Nephron progenitor cell (in vitro differentiated cells): ENCODE data around the gene SLC27A3.
A peak's percentile ranks its signal among the peaks of the same experiment; 100 is the strongest.
"Not testable (repeated sequence)": the region's sequence is repeated elsewhere in the genome, so short reads cannot be mapped to it uniquely, and the experiment has no call there.

Experiments used
- DNase-seq: peaks from one replicate; pipeline ENCODE4 v3.0.0; 2021
- H3K27ac Mint-ChIP-seq: 2 replicates; pipeline ENCODE4 v1.8.0; 2021; ENCODE audit warnings: mild to moderate bottlenecking, moderate library complexity, mixed read lengths
- H3K27me3 Mint-ChIP-seq: 2 replicates; pipeline ENCODE4 v1.8.0; 2021; ENCODE audit warnings: mild to moderate bottlenecking, low read depth, mixed read lengths; ENCODE audit not compliant: poor library complexity
- H3K36me3 Mint-ChIP-seq: 2 replicates; pipeline ENCODE4 v1.8.0; 2021; ENCODE audit warnings: low read depth, mixed read lengths
- H3K4me1 Mint-ChIP-seq: 2 replicates; pipeline ENCODE4 v1.8.0; 2021; ENCODE audit warnings: mixed read lengths
- H3K4me3 Mint-ChIP-seq: 2 replicates; pipeline ENCODE4 v1.8.0; 2021; ENCODE audit warnings: mild to moderate bottlenecking, moderate library complexity, mixed read lengths
- H3K9me3 Mint-ChIP-seq: 2 replicates; pipeline ENCODE4 v1.8.0; 2021; ENCODE audit warnings: mild to moderate bottlenecking, moderate library complexity, mixed read lengths
- CTCF ChIP-seq: fragments of 200-600 bp; sonication (generic); IDR thresholded peaks from 2 replicates; pipeline ENCODE4 v1.5.0; 2021; ENCODE audit warnings: antibody characterized with exemption

Gene SLC27A3

DNA sequence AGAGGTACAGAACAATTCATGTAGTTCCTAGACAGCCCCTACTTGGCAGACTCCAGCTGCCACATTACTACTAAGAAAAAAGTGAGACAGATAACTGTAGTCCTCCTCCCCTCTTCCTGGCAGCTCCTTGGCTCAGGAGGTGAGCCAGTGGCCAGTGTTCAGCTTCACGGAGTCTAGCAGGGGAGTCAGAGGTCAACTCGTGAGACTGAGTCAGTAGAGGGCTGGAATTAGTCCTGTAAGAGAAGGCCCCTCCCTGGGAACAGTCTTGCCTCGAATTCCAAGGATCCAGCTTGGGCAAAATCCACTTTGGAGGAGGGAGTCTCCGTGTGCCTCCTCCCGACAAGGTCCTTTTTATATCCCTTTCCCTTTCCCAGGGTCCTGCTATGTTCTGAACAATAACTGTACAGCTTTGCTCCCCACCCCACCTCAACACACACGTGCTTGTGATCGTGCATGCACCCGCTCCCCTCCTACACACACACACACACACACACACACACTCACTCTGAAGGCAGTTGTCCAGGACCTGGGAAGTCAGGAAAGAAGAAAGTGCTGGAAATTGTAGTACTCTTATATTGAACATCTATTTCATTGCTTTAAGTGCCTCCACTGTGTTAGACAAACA lies 22.5 kb upstream of the SLC27A3 start:
- peaks cover 9% of the 10 kb centered on the region for H3K4me1 Mint-ChIP-seq
- no peaks in the 10 kb centered on the region for H3K27me3 Mint-ChIP-seq
- no peak overlapping the region for H3K4me3 Mint-ChIP-seq
- DNase-seq, result no peak
- TF ChIP-seq CTCF, result no peak
- H3K36me3 Mint-ChIP-seq, result peaks cover 73% of the 10 kb centered on the region
- no peaks in the 10 kb centered on the region for H3K9me3 Mint-ChIP-seq
- peak overlapping the region; percentile 88 for H3K27ac Mint-ChIP-seq

GRCh38 chr1:153754266-153754665 lies 20.9 kb upstream of the SLC27A3 start:
- Mint-ChIP-seq H3K9me3 (no peaks in the 10 kb centered on the region), H3K4me3 (no peak overlapping the region), H3K4me1 (peaks cover 15% of the 10 kb centered on the region)

GRCh38 chr1:153760440-153760839 lies 14.8 kb upstream of the SLC27A3 start:
- Mint-ChIP-seq H3K9me3 (no peaks in the 10 kb centered on the region), H3K4me3 (no peak overlapping the region), H3K27ac (peak overlapping the region; percentile 36), H3K4me1 (peaks cover 16% of the 10 kb centered on the region), H3K36me3 (peaks cover 76% of the 10 kb centered on the region), H3K27me3 (no peaks in the 10 kb centered on the region)
- no peak for TF ChIP-seq CTCF
- no peak for DNase-seq

More at GRCh38 chr1:153754266-153754665, 20.9 kb upstream of the SLC27A3 start:
- DNase-seq, result no peak
- H3K27ac Mint-ChIP-seq, result peak overlapping the region; percentile 9
- no peaks in the 10 kb centered on the region for H3K27me3 Mint-ChIP-seq
- no peak for TF ChIP-seq CTCF
- peaks cover 77% of the 10 kb centered on the region for H3K36me3 Mint-ChIP-seq

DNA sequence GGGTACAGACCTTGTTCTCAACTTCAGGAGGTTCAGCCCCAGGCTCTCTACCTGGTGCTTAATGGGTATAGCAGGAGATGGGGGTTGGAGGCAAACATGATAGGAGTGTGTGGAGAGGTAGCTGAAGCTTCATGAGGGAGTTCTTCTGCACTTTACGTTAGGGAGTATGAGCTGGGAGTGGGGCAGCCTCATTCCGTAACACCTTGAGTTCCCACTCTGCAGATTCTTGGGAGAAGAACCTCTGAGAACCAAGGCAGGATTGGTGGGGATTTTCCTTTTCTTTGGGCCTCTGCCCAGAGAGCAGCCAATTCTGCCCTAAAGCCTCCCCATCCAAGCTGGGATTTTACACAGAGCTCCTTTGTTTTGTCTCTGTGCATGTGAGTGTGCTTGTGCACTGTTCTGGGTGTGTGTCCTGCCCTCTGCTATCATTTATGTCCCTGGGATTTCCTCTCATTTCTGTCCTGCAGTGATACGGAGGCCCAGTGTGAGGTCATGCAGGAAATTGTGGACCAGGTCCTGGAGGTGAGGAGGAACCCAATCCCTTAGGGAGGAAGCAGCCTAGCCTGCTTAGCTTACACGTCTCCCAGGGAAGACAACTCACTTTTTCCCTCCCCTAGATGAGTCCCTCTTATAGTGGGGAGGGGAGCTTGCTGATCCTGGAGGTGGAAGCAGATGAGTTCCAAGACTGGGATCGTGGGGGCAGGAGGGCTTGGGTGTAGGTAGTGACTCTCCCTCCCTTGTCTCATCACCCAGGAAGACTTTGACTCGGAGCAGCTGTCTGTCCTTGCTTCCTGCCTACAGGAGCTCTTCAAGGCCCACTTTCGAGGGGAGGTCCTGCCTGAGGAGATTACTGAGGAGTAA lies 11.6 kb upstream of the SLC27A3 start:
- no peak for DNase-seq
- H3K36me3 Mint-ChIP-seq, result peaks cover 82% of the 10 kb centered on the region
- no peaks in the 10 kb centered on the region for H3K9me3 Mint-ChIP-seq
- H3K4me1 Mint-ChIP-seq, result peaks cover 8% of the 10 kb centered on the region
- peak overlapping the region; percentile 94 for H3K27ac Mint-ChIP-seq
- no peak for TF ChIP-seq CTCF
- H3K27me3 Mint-ChIP-seq, result no peaks in the 10 kb centered on the region
- no peak overlapping the region for H3K4me3 Mint-ChIP-seq

GRCh38 chr1:153764310-153764709 lies 10.9 kb upstream of the SLC27A3 start:
- Mint-ChIP-seq H3K27ac (no peak overlapping the region), H3K27me3 (no peaks in the 10 kb centered on the region), H3K4me1 (peaks cover 6% of the 10 kb centered on the region), H3K9me3 (no peaks in the 10 kb centered on the region), H3K4me3 (no peak overlapping the region), H3K36me3 (peaks cover 82% of the 10 kb centered on the region)
- TF ChIP-seq CTCF, result no peak
- no peak for DNase-seq

- not testable (repeated sequence) for H3K9me3 Mint-ChIP-seq, H3K4me3 Mint-ChIP-seq, DNase-seq, H3K27me3 Mint-ChIP-seq, H3K27ac Mint-ChIP-seq
- Mint-ChIP-seq H3K4me1 (peaks cover 20% of the 10 kb centered on the region), H3K36me3 (peaks cover 66% of the 10 kb centered on the region)
Measured at GRCh38 chr1:153766663-153767062, 8.5 kb upstream of the SLC27A3 start.
